Upper lobe of left lung (tissue), 6 donors: ENCODE measurements around the gene L1CAM. TPM values are rescaled to one million over a fixed set of nuclear protein-coding genes. Genes with fewer than 3 reads are reported as not detected.
A peak's percentile ranks its signal among the peaks of the same experiment; 100 is the strongest.

Experiments used
- ATAC-seq, 2 donors: fragments of 200-7000 bp; cut with Tn5 transposase; one replicate each; pipeline ENCODE4 v1.9.1; 2022; ENCODE audit warnings: mild to moderate bottlenecking in 2 of 2, moderate library complexity in 2 of 2; ENCODE audit not compliant: low FRiP score in 2 of 2
- DNase-seq, 2 donors: peaks; one replicate each; pipeline ENCODE4 v3.0.0-alpha.2; 2019 to 2020
- H3K27ac ChIP-seq, 4 donors: fragments of 200-600 bp; sonication (generic); one replicate each; pipeline ENCODE4 v1.5.1; 2016 to 2019
- H3K27me3 ChIP-seq, 4 donors: fragments of 200-600 bp; sonication (generic); one replicate each; pipeline ENCODE4 v1.5.1; 2017 to 2019
- H3K36me3 ChIP-seq, 4 donors: fragments of 200-600 bp; sonication (generic); one replicate each; pipeline ENCODE4 v1.5.1; 2016 to 2019
- H3K4me1 ChIP-seq, 4 donors: fragments of 200-600 bp; sonication (generic); one replicate each; pipeline ENCODE4 v1.5.1; 2018 to 2019
- H3K4me3 ChIP-seq, 4 donors: fragments of 200-600 bp; sonication (generic); one replicate each; pipeline ENCODE4 v1.5.1; 2017 to 2019; ENCODE audit warnings: mild to moderate bottlenecking in 2 of 4, moderate library complexity in 1 of 4
- H3K9me3 ChIP-seq, 4 donors: fragments of 200-600 bp; sonication (generic); one replicate each; pipeline ENCODE4 v1.5.1; 2018 to 2019
- CTCF ChIP-seq, 6 experiments: fragments of 450-650 bp in 4 of 6; fragments of 200-600 bp in 2 of 6; sonication (generic) in 2 of 6; IDR thresholded peaks; one replicate each; pipeline ENCODE4 v1.5.1; 2016 to 2019; ENCODE audit warnings: antibody characterized with exemption in 6 of 6
- EP300 ChIP-seq, 4 donors: sonication (generic); formaldehyde crosslinking; IDR thresholded peaks; one replicate each; pipeline ENCODE4 v1.5.1; 2017; ENCODE audit warnings: antibody characterized with exemption in 4 of 4, control low read depth in 2 of 4
- POLR2A ChIP-seq, 4 donors: fragments of 450-650 bp; IDR thresholded peaks; one replicate each; pipeline ENCODE4 v1.5.1; 2016 to 2017; ENCODE audit warnings: antibody characterized with exemption in 4 of 4, mild to moderate bottlenecking in 2 of 4
- POLR2AphosphoS5 ChIP-seq, 2 donors: sonication (generic); formaldehyde crosslinking; IDR thresholded peaks; one replicate each; pipeline ENCODE4 v1.5.1; 2017; ENCODE audit warnings: antibody characterized with exemption in 2 of 2
- WGBS, 2 donors: methylation state at CpG; one replicate each; pipeline ENCODE4 v1.1.5; 2017 to 2018; 5-methylcytosine and 5-hydroxymethylcytosine counted together
- total RNA-seq, 6 donors: library from RNA; depleted of rRNA in 4 of 6; stranded (reverse); fragments of >200 nt in 4 of 6; gene quantifications; one replicate each; pipeline versions ENCODE4 v1.1.0 to v1.2.1, GENCODE V29; 2016 to 2021
- donor health status: DM: no; HTN: no; CAD: no; lungs with moderate emphysema.
- donor health status: DM: no; HTN: yes; CAD: no; lungs with severe emphysema.

L1CAM gene
- total RNA-seq, 6 donors from 2014 or later, result 0.52 to 10.0 (median 1.1) TPM; not detected in 1

- 35 to 53% methylated on average over 5 of the region's 5 CpGs for WGBS, 2 donors
Measured at GRCh38 chrX:153878345-153878744, 7.6 kb downstream of the L1CAM start.

GRCh38 chrX:153877571-153878261, 8.3 kb downstream of the L1CAM start:
- Histone ChIP-seq H3K27me3 (peaks cover 0 to 26% (median 0%) of the 10 kb centered on the region in 4 donors), H3K27ac (no peak overlapping the region), H3K36me3 (no peaks in the 10 kb centered on the region), H3K9me3 (no peaks in the 10 kb centered on the region), H3K4me1 (no peaks in the 10 kb centered on the region), H3K4me3 (no peak overlapping the region)
- WGBS, 2 donors, result 78 to 85% methylated on average over 5 to 8 of the region's 8 CpGs
- ATAC-seq (no peak), DNase-seq (no peak)
- TF ChIP-seq CTCF (IDR thresholded peaks at IDR 0.05) (no peak), POLR2A (IDR thresholded peaks at IDR 0.05) (no peak), EP300 (IDR thresholded peaks at IDR 0.05) (no peak), POLR2AphosphoS5 (IDR thresholded peaks at IDR 0.05) (no peak)

More at GRCh38 chrX:153878345-153878744, 7.6 kb downstream of the L1CAM start:
- H3K27ac ChIP-seq, result no peak overlapping the region
- DNase-seq, result no peak
- H3K9me3 ChIP-seq, result no peaks in the 10 kb centered on the region
- H3K4me3 ChIP-seq, result no peak overlapping the region
- TF ChIP-seq CTCF (IDR thresholded peaks at IDR 0.05), result no peak
- TF ChIP-seq POLR2A (IDR thresholded peaks at IDR 0.05), result no peak
- no peak for TF ChIP-seq POLR2AphosphoS5 (IDR thresholded peaks at IDR 0.05)
- no peak for TF ChIP-seq EP300 (IDR thresholded peaks at IDR 0.05)
- peaks cover 0 to 33% (median 0%) of the 10 kb centered on the region in 4 donors for H3K27me3 ChIP-seq
- no peak for ATAC-seq
- H3K4me1 ChIP-seq, result no peaks in the 10 kb centered on the region
- no peaks in the 10 kb centered on the region for H3K36me3 ChIP-seq

GRCh38 chrX:153876112-153876491, 9.9 kb downstream of the L1CAM start:
- ATAC-seq, result no peak
- DNase-seq, result no peak
- Histone ChIP-seq H3K27ac (no peak overlapping the region), H3K27me3 (peaks cover 0 to 28% (median 0%) of the 10 kb centered on the region in 4 donors), H3K9me3 (no peaks in the 10 kb centered on the region), H3K36me3 (no peaks in the 10 kb centered on the region), H3K4me1 (no peaks in the 10 kb centered on the region), H3K4me3 (no peak overlapping the region)
- WGBS, 2 donors, result 44 to 86% methylated on average over 1 to 3 of the region's 3 CpGs
- no peak for TF ChIP-seq POLR2A (IDR thresholded peaks at IDR 0.05)
- TF ChIP-seq EP300 (IDR thresholded peaks at IDR 0.05), result no peak
- no peak for TF ChIP-seq POLR2AphosphoS5 (IDR thresholded peaks at IDR 0.05)
- TF ChIP-seq CTCF (IDR thresholded peaks at IDR 0.05), result no peak

GRCh38 chrX:153875391-153876111, 10.4 kb downstream of the L1CAM start:
- WGBS, 2 donors, result 1 to 8% methylated on average over 15 to 22 of the region's 42 CpGs

More at GRCh38 chrX:153875391-153876111, 10.4 kb downstream of the L1CAM start:
- Histone ChIP-seq H3K9me3 (no peaks in the 10 kb centered on the region), H3K4me3 (no peak overlapping the region), H3K36me3 (no peaks in the 10 kb centered on the region), H3K27me3 (peaks cover 0 to 31% (median 0%) of the 10 kb centered on the region in 4 donors), H3K4me1 (no peaks in the 10 kb centered on the region), H3K27ac (no peak overlapping the region)
- ATAC-seq (peak; percentile 72 to 85), DNase-seq (peak; percentile 56 to 90)
- TF ChIP-seq POLR2AphosphoS5 (IDR thresholded peaks at IDR 0.05), result no peak
- no peak for TF ChIP-seq EP300 (IDR thresholded peaks at IDR 0.05)
- TF ChIP-seq POLR2A (IDR thresholded peaks at IDR 0.05), result no peak
- no peak for TF ChIP-seq CTCF (IDR thresholded peaks at IDR 0.05)
